Stimulated activated naive CD8-positive, alpha-beta T cell treated with anti-CD3 and anti-CD28 coated beads, Interleukin-15, Interleukin-2, amounts not matched to agents 100 U/mL and 50 U/mL, for 24 hours (primary cell): ENCODE data around the gene TMEM260.
A peak's percentile ranks its signal among the peaks of the same experiment; 100 is the strongest.

Experiments used
- ATAC-seq: fragments of 150-1000 bp; cut with Tn5 transposase; one replicate; pipeline ENCODE4 v1.10.0; 2021
- DNase-seq: peaks from one replicate; pipeline ENCODE4 v3.0.0; 2021

Gene TMEM260

DNA sequence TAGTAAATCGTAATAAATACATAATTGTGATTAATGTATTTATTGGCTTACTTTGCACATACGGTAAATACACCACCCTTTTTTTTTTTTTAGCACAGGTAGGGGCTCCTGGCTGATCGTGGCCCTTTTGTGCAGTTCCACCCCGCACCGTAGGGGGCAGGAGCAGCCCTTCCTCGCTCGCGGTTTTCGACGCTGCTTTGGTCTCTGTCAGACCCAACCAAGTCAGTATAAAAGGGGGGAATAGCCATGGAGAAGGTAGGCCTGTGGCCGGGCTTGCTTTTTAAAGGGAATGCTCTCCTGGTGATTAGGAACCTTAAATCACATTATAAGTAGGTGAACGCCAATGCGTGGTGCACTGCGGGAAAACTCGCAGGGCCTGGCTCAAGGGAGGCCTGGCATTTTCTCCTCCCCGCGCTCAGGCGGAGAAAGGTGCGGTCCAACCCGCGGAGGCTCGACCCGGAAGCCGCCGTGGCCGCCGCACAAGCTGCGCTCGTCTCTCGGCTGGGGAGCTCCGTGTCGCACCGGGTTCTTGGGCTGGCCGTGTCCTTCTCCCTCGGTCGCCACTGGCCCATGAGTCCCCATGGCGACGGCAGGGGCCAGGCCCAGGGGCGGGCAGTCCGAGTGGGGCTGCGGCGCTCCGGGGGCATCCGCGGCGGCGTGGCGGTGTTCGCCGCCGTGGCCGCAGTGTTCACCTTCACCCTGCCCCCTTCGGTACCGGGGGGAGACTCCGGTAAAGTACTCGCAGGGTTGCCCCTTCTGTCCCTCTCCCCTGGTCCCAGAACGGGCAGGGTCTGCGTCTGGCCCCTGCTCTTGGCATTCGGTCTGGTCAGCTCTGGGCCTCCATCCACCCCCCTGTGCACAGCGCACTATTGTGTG is at the start of gene TMEM260:
TSS of gene TMEM260 (plus strand) at position 454 of the 876 bp plus-strand sequence. CDS start at position 571, 117 bp downstream.
- peak; percentile 90 for ATAC-seq
- peak; percentile 91 for DNase-seq

DNA sequence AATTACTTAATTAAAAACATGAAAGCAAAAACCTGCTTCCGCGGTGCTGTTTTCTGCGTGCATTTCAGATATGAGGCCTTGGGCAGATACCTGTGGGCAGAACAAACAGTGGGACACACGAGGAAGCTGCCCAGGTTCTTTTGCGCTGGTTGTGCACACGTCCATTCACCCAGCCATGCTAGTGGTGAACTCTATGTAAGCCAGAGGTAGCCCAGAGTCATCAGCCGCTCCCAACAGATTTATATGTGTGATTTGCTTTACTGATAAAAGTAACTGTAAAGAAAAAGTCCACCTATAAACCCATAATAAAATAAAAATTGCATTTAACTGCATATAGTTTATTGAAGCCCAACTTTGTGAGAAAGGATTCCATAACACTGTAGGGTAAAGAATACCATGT is 47.1 kb upstream of the TMEM260 start:
- ATAC-seq = no peak
- DNase-seq = no peak

DNA sequence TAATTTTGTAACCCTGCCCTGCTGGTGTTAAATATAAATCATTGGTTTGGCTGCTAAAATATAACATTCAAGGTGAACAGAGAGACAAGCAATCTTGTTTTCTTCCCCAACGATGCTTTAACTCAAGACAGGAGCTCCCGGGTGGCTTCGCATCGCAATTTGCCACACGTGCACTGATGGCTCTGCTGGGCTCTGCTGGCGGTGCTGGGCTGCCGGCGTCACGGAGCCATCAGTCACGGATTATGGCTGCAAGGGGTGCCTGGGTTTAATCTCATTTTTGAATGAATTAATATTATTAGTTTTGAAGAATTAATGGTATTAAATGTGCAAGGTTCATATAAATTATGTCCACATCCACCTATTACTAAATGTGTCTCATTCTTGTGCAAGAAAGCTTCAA is 44.9 kb upstream of the TMEM260 start:
- no peak for ATAC-seq
- DNase-seq = no peak

DNA sequence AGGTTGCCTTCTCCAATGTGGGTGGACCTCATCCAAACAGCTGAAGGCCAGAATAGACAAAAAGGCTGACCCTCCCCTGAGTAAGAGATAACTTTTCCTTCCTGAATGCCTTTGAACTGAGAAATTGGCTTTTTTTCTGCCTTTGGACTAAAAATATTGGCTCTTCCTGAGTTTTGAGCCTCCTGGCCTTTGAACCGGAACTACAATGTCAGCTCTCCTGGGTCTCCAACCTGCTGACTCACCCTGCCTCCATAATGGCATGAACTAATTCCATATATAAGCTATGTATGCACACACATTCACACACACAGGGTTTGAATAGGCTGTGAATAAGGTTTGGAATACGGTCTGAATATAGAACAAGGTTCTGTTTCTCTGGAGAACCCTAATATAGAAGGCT is 39.7 kb upstream of the TMEM260 start:
- no peak for ATAC-seq

DNA sequence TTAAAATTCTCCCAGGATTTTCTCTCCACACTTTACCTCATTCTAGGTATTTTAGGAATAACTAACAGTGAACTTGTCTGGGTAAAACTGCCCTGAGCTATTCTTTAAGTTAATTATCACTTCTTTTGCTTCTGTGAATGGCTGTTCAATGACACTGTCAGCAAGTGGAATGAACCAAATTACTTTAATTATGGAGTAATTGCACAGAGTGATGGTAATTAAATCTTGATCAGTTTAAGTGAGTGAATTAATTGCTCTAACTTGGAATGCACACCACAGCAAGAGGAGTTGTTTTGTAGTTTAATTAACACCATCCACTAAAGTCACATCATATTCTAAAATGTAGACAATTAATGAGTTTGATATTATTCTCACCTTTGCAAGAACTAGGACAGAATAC is 36.2 kb upstream of the TMEM260 start:
- ATAC-seq (no peak), DNase-seq (no peak)

More for the DNA sequence above, 39.7 kb upstream of the TMEM260 start:
- DNase-seq = no peak

DNA sequence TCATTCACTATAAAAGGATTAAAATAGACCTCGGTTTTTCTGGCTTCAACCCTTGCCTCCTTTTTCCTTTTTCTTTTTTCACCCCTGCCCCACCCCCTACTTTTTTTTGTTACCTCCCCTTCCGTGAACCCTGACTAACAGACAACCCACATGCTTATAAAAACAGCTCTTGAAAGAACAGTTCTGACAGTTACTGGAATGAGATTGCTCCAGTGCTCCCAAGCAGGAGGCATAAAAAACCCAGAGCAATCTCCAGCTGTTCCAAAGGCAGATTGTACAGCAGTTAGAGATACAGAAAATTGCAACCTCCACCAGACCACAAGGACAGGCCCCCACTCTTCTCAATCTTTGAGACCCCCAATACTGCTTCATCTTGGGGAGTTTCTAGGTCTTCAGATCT is 29.9 kb upstream of the TMEM260 start:
- no peak for DNase-seq
- ATAC-seq = no peak

DNA sequence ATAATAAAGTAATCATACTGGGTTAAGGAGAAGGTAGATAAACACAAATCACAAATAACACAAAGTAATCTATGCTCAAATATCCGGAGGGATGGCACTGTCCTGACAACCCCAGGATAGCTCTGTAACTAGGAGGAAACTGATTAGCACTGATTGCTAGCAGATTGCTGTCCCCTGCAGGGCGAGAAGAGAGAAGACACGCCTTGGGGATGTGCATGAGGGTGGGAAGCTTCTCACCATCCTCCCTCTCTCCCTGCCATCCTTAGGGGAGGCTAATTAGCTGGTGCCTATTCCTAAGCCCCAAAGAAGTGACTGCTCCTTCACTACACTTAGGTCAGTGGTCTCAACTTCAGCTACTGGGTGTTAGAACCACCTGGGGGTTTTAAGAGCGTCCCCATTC is 27.0 kb upstream of the TMEM260 start:
- ATAC-seq (no peak), DNase-seq (no peak)

DNA sequence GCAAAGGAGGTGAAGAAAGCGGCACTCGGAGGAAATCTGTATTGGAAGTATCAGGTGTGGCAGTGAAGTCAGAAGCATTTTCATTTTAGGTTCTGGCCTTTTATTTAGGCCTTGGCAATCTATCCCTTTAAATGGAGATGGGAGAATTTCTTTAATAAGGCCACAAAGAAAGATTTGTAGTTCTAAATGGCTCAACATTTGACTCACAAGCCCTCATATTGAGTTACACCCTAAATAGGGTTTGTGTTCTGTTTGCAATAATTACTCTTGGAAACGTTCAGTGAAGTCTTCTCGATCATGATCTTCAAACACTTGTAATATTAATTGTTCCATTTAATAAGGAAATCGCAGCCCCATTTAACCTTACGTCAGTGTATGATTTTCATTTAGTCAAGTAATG is 25.3 kb upstream of the TMEM260 start:
- ATAC-seq (no peak), DNase-seq (no peak)

DNA sequence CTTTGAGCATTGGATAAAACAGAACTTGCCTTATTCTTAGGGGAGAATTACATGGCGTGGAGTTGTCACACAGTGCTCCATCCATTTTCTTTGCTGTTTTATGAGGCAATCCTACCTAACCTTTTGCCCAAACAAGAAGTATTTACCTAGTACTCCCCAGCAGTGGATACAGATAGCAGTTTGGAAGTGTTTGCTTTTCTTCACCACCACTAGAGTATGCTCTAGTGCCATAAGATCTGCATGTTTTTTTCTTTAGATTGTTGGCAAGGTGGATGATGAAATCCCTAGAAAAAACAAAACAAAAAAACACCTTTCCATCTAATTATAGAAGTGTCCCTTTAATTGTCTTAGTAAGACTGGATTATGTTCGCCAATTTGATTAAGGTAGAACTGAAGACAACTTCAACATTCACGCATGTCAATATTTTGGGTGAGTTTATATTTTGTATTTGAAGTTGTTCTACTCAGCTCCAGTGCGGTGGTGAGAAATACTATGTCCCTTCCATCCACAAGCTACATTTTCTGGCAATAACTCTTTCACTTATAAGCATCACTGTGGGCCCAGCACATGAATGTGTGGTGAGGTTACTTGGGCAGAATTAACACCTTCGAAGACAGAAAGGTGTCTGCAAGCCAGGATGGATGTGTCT is 23.6 kb upstream of the TMEM260 start:
- DNase-seq = no peak

DNA sequence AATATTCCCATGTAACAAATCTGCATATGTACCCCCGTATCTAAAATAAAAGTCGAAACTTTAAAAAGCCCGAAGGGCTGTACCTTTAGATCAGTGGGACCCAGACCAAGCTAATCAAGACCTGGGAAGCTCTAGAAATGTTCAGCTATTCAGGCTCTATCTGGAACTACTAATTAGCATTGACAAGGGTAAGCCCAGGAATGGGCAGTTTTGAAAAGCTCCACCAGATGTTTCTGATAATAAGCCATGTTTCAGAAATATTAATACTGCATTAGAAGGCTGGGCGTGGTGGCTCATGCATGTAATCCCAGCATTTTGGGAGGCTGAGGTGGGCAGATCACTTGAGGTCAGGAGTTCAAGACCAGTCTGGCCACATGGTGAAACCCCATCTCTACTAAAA is 20.4 kb upstream of the TMEM260 start:
- ATAC-seq (no peak), DNase-seq (no peak)

More for the DNA sequence above, 23.6 kb upstream of the TMEM260 start:
- no peak for ATAC-seq

DNA sequence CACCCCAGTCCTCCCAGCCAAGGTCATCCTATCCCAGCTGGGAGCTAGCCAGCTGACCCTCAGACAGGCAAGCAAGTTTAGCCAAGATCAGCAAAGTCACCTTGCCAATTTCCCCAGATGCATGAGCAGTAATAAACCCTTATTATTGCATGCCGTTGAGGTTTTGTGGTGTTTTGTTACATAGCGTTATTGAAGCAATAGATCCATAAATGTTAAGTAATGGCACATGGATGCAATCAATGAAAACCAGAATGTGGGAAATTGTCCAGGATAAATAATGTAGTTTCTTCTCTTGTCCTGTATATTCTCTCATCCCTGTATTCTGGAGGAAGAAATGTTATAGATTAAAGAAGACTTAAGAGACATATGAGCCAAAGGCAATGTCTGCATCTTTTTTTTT is 18.0 kb upstream of the TMEM260 start:
- no peak for ATAC-seq
- no peak for DNase-seq

DNA sequence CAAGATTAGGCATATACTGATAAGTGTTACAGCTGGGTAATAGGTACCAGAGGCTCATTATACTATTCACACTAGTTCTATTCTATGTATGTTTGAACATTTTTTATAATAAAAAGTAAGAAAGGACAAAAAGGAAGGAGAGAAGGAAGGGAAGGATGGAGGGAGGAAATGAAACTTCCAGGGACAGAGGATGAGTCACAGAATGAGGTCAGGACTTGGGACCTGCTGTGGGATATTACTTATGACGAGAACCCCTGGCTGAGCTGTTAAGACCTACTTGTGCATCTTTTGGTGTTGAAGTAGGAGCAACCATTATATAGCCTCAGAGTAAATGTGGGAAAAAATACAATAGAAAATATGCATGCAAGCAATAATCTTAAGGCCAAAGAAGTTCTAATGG is 16.7 kb upstream of the TMEM260 start:
- ATAC-seq (no peak), DNase-seq (no peak)

DNA sequence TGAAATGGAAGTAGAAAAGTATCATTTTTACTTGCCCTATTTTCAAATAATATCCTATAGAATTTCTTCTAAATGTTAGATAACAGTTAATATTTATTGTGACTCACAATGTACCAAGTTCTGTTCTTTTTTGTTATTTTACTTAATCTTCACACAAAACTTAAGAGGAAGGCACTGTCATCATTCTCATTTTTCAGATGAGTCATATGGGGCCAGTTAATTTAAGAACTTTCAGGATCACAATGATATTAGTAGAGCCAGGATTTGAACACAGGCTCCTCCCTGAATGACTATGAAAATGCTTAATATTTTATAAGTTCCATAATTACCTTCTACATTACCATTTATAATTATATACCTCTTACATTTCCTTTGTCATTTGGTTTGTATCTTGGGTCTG is 10.4 kb upstream of the TMEM260 start:
- DNase-seq (no peak), ATAC-seq (no peak)

DNA sequence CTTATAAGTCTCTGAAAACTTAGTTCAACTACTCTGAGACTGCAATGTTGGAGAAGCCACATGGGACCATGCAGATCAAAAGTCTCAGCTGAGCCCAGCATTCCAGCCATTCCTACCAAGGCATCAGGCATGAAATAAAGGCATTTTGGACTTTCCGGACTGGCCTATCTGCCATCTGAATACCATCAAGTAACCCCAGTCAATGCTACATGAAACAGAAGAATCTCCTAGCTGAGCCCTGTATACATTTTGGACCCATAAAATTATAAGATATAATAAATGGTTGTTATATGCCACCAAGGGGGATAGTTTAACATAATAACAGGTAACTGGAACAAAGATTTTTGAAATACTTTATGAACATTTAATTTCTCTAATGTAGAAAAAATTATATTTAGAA is 9.3 kb upstream of the TMEM260 start:
- ATAC-seq = no peak
- no peak for DNase-seq

DNA sequence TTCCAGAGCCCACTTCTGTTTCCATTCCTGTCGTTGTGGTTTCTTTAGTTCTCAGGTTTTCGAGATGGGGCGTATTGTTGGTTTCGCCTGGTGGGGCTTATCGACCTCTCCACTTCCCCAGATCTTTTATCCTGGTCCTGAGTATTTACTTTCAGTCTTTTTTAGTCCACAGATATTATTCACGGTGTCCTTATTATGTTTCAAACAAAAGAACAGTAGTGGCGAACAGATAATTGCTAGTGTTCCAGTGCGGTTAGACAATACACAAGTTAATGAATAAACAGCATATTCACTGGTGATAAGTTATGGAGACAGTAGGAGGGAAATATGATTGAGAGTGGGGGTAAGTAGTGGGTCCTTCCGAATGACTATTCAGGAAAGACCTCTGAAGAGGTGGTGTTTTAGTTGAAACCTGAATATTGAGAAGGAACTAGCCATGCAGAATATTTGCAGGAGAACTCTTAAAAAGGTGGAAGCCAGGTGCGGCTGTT is 668 bp downstream of the TMEM260 start:
- no peak for ATAC-seq
- no peak for DNase-seq

DNA sequence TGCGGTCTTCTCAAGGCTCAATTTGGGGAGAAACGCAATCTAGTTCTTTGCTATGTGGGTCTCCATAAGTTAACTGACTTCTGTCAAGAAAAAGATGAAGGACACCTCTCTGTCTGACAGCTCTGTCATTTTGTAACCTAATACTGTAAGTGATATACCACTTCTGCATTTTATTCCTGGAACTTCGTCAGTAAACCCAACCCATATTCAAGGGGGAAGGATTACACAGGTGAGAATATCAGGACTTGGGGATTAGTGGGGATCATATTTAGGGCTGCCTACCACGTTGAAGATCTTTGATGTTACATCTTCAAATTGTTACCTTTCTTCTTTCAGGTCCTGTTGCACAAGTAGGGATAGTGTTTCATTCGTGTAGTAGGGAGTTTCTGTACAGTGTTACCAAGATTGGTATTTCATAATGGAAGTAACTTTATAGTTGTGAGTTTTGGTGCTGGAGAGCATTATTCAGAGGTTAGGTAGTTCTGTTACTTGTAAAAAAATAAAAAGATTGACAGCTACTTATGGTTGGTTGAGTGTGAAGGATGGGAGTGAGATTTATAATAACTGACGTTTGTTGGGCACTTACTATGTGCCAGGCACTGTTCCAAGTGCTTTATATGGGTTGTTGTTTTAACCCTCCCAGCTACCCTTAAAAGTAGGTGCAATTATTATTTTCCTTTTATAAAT is 1.6 kb downstream of the TMEM260 start:
- no peak for DNase-seq

DNA sequence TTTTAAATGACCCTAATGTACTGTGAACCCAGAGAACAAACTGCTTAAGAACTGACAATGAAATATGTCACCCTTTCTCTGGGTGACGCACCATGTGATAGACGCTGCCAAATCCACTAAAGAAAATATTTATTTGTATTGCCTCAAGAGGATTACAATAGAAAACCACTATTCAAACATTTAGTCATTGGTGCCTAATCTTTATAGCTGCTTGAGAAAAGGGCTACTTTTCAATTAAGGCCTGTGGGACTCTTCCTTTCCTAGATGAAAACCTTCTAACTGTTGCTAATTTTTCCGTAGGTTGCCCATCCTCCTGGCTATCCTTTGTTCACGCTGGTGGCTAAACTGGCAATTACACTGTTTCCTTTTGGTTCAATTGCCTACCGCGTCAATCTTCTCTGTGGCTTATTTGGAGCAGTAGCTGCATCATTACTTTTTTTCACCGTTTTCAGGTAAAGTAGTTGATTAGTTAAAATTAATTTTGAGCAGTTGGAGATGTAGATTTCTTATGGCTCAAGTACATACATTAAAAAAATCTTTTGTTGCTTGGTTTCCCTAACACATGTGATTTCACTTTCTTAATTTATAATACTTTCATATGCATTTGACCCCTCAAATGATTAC is 6.0 kb downstream of the TMEM260 start:
- ATAC-seq (no peak), DNase-seq (no peak)

More for the DNA sequence above, 1.6 kb downstream of the TMEM260 start:
- no peak for ATAC-seq

DNA sequence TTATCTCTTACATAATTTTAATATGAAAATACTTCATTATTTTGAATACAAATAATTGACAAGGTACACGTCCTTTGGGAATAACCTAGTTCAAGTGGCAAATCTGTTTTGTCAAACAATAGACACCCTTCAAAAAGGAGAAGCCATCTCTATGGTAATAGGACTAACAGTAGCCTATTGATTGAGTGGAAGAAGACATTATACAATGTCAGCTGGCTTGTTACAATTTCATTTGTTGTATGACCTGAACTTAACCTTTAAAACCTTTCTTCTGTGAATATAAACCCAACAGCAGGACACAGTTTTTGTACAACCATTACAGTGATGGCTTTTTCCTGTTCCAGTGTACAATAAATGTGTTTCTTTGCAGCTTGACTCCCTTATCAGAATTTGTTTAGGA is 8.1 kb downstream of the TMEM260 start:
- DNase-seq (no peak), ATAC-seq (no peak)

DNA sequence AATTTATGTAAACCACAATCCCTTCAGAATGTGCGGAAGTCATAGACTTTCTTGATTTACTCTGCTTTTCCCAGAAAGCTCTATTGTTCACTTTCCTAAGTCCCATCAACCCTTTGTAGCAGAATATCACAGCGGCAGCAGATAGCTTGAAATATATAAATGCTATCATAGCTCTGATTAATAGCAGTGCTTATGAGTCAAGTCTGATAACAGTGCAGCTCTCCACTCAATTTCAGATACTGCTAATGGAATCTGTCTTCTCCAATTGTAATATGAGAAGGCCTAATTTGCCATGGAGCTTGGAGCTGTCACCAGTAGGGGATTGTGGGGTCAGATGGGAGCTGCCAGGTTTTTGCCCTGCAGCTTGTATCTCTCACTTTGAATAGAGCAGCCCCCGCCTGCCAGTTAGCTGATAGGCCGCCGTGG is 10.9 kb downstream of the TMEM260 start:
- ATAC-seq (no peak), DNase-seq (no peak)

DNA sequence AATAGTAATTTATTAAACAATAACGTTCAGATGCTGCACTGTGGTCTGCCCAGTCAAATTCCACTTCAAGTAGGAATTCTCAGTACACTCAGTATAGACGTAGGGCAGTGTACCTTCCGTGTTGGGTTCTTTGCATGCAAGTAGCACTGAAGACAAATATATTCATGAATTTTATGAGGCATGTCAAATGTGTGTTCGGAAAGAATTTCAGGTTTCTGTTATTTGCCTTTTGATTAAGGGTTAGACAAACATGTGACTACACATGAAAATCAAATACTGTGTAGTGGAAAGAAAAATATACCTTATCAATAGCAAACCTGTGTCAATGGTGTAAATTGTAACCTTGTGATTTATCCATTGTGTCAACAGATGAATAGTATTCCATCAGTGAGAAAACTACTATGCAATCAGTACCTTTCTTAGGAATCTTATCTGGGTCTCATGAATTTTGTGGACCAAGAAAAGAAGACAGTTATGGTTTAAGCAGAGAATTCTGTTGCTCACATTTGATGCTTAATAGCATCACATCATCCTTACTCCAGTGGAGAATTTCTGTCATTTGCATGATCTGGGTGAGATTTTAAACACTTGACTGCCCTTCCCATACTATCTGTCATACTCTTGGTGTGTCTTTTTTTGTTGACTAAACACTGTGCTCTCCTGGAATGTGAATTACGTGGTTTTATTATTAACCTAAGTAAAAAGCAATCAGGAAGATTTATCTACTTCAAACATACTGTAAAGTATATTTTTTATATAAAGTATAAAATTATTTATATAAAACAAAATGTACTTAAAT is 13.3 kb downstream of the TMEM260 start:
- ATAC-seq (no peak), DNase-seq (no peak)

DNA sequence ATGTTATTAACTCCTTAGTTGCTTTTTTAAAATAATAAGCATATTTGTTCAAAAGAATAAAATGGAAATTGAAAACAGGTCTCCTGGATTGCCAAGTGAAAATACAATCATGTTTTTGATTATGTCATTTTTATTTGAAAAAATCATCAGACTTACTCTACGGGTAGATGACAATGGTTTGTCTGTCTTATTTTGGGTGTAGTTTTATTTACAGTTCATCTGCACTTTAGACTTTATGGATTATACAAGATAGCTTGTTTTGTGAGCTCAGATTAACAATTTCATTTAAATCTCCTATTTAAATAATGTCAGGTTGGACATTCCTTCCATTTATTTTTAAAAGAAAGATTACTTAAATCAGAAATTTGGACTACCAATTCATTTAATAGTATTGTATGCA is 14.8 kb downstream of the TMEM260 start:
- ATAC-seq (no peak), DNase-seq (no peak)

DNA sequence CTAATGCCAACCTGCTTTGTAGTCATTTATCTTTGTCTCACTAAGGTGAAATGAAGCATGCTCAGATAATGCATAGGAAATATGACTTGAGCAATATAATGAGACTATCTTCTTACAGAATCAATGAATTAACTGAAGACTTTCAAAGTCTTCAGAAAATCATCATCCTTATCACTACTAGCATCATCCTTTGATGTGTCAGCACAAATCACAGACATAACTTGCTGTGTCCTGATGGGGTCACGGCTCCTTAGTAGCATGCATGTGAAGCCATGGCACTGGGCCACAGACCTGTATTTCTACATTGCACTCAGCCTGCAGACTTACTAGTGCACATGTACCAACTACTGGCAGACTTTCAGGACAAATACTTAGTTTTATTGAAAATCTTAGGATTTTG is 18.9 kb downstream of the TMEM260 start:
- DNase-seq (no peak), ATAC-seq (no peak)
